GM18511 (cell line): ENCODE data around the gene STRN.
"Not testable (repeated sequence)": the region's sequence is repeated elsewhere in the genome, so short reads cannot be mapped to it uniquely, and the experiment has no call there.

Experiments used
- ATAC-seq: cut with Tn5 transposase; IDR thresholded peaks from one replicate; pipeline ENCODE4 v1.9.1; 2021; ENCODE audit warnings: mild to moderate bottlenecking, moderate library complexity; ENCODE audit not compliant: unreplicated experiment

STRN gene

GRCh38 chr2:36964496-36965058 is 1.8 kb downstream of the STRN start:
- no peak for ATAC-seq

GRCh38 chr2:36963734-36964133 is 2.6 kb downstream of the STRN start:
- ATAC-seq, result no peak

- ATAC-seq, result no peak
These were observed 3.2 kb downstream of the STRN start for GRCh38 chr2:36963106-36963505.

- no peak for ATAC-seq
These were observed 5.6 kb downstream of the STRN start for GRCh38 chr2:36960773-36961172.

- no peak for ATAC-seq
These were observed 6.2 kb downstream of the STRN start for GRCh38 chr2:36960005-36960675.

DNA sequence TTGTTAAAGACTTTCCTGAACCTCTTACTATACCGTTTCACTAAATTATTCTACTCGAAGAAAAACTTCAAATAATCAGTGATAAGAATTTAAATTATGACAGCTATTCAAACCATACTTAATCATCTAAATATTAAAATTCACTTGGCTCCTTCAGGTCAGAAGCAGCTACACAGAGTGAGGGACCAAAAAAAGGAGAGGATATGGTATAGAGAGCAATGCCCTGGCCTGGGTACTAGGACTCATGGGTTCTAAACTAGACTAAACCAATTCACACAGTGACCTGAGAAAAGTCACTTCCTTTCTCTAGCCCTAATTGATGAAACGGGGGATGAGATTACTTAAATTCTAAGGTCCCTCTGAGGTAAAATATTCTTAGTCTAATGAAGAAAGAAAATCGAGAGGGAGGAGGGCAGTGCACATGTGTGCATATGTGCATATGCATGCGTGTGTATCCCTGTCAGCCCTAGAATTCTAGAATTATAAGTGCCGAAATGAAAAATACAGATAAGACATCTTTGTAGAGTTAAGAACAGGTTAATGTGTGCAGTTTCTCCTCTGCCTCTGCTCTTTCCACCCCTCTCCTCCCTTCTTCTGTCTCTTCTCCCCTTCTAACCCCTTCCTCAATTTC is 11.2 kb downstream of the STRN start:
- ATAC-seq, result no peak

DNA sequence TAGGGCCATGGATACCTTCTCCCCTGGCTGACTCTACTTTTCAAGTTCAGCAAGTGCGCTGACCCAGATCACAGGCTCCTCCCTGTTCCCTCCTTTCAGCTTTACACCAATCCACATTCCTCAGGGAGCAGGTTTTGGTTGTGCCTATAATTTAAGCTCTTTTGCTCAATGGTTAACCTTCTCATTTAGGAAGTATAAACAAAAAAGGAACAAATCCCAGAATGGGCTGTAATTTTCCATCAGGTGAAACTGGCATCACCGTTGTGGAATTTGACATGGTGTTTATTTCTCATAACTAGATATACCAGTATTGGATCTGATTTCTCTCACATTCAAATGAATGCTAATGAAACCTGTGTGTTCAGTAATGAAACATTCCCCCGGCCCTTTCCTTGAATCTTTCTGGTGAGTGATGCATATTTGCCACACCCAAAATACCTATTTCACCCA is 13.6 kb downstream of the STRN start:
- no peak for ATAC-seq

DNA sequence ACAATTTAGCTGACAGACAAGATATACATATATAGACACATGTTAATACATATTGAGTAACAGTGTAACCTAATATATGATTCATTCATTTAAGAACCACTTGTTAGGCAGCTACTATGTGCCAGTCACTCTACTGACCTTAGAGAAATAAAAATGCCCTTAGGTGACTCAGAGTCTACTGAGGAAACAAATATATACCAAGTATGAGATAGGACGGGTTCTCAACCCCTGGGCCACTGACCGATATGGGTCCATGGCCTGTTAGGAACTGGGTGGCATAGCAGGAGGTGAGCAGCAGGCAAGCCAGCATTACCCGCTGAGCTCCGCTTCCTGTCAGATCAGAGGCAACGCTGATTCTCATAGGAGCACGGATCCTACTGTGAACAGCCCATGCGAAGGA is 14.8 kb downstream of the STRN start:
- ATAC-seq, result no peak

GRCh38 chr2:36951027-36951518 is 15.3 kb downstream of the STRN start:
- no peak for ATAC-seq

DNA sequence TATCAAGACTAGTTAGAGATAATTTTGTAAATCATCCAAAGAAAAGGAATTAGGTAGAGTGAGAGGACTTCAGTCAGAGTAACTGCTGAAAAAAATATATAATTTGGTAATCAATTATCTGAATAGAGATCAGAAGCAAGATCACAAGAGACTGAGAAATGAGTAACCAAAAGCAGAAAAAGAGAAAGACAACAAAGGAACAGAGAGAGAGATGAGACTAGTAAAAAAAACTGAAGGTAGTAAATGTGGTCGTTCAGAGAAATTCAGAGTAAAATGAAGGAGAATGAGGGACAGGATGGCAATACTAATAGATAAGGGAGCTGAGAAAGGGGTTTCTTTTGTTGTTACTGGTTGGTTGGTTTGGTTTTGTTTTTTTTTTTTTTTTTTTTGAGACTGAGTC is 16.5 kb downstream of the STRN start:
- no peak for ATAC-seq

DNA sequence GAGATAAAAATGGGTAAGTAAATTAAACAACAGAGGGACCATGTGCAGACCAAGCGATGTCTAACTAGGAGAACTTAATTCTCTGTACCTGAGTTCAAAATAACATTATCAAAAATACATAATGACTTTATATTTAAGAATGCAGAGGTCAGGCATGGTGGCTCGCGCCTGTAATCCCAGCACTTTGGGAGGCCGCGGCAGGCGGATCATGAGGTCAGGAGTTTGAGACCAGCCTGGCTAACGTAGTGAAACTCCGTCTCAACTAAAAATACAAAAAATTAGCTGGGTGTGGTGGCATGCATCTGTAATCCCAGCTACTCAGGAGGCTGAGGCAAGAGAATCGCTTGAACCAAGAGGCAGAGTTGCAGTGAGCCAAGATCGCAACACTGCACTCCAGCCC is 21.1 kb downstream of the STRN start:
- not testable (repeated sequence) for ATAC-seq

DNA sequence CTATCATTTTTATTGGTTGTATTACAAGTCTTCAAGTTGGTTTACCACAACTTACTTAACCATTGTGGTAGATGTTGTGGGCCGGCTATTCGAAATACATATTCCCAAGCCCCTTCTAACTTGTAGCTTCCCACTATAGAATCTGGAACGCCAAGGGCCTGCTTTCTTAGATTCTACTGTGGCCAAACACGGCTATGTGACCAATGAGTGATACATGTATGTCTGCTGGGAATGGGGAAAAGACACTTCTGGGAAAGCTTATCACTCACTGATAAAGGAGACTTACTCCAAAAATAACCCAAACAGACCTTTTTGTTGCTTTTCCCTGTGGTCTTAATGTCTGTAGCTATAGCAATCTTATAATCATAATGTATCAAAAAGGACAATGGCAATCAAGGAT is 24.5 kb downstream of the STRN start:
- ATAC-seq, result no peak

DNA sequence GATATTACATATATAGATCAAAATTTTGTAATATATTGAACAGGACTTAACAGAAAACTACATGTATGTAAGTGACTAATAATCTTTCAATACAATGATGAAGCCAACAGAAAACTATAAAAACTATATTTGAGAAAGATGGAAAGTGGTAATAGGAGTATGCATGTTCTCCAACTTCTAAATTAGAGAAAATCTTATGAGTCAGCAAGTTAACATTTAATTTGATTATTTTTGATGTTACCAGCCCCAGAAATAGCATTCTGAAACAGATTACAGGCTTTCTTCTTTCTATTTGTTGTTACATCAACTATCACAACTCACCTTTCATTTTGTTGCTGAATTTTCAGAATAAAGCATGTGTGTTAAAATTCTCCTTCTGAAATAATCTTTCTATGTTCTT is 29.8 kb downstream of the STRN start:
- ATAC-seq, result not testable (repeated sequence)

- ATAC-seq, result not testable (repeated sequence)
These were observed 34.6 kb downstream of the STRN start for GRCh38 chr2:36931688-36932087.

DNA sequence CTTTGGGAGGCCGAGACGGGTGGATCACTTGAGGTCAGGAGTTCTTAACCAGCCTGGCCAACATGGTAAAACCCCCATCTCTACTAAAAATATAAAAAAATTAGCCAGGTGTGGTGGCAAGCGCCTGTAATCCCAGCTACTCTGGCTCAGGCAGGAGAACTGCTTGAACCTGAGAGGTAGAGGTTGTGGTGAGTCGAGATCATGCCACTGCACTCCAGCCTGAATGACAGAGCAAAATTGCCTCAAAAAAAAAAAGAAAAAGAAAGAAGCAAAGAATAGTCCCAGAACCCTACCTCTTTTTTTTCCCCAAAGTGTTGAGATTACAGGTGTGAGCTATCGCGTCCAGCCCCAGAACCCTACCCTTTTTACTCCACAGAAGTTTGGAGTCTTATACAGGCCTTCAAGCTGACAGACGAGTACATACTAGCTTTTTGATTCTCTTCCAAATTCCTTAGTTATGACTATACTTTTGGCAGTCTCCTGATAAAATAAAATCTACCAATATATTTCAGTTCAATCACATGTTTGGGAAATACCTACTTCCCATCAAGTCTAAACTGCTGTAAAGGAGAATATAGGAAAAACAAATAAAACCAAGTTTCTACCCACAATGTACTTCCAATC is 35.4 kb downstream of the STRN start:
- ATAC-seq, result not testable (repeated sequence)

GRCh38 chr2:36926175-36927132 is 39.9 kb downstream of the STRN start:
- not testable (repeated sequence) for ATAC-seq

- not testable (repeated sequence) for ATAC-seq
These were observed 43.7 kb downstream of the STRN start for GRCh38 chr2:36922629-36923028.

- ATAC-seq, result no peak
These were observed 44.4 kb downstream of the STRN start for GRCh38 chr2:36921984-36922383.

DNA sequence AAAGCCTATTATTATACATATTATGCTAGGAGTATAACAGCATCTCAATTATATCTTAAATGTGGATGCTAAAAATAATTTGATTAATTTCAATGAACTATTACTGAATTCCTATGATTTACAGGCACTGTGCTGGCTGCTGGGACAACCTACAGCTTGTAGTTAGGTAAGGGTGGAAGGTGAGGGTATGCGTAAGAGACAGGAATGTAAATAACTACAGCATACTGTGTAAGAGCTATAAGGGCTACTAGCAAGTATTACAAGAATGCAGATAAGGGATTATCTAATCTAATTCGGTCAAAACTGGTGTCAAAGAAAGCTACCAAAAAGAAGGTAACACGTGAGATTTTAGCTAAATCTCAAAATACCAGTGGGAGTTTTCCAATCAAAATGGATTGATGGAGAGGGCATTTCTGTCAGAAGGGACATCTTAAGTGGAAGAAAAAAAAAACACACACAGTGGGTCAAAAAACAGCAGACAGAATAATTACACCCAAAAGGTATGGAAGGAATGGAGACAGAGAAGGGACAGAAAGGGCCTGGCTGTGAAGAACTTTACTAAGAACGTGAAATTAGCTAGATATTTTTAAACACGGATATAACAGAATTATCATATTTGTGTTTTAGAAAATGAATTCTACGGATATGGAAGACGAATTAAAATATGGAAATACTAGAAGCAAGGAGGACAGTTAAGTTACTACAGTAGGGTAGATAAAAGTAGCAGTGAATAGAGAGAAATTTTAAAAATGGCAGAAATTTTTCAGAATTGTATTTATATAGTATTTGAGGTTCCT is 47.1 kb downstream of the STRN start:
- no peak for ATAC-seq

- no peak for ATAC-seq
These were observed 48.0 kb downstream of the STRN start for GRCh38 chr2:36918307-36918706.
